Mucosa of rectum (tissue), 2 donors: ENCODE results near the gene ZNF655.
"Not testable (repeated sequence)": the region's sequence is repeated elsewhere in the genome, so short reads cannot be mapped to it uniquely, and the experiment has no call there.

Source experiments
- H3K27ac ChIP-seq, 2 donors: one replicate each; pipeline ENCODE4 v1.7.0; 2013; ENCODE audit warnings: inconsistent platforms in 2 of 2, low read depth in 2 of 2, low read length in 2 of 2
- H3K27me3 ChIP-seq, 2 donors: one replicate each; pipeline ENCODE4 v1.7.0; 2013; ENCODE audit warnings: low read length in 2 of 2; ENCODE audit not compliant: control insufficient read depth in 2 of 2, insufficient read depth in 2 of 2
- H3K36me3 ChIP-seq, 2 donors: one replicate each; pipeline ENCODE4 v1.7.0; 2013; ENCODE audit warnings: low read length in 2 of 2; ENCODE audit not compliant: control insufficient read depth in 2 of 2, insufficient read depth in 2 of 2
- H3K4me1 ChIP-seq, 2 donors: one replicate each; pipeline ENCODE4 v1.7.0; 2013; ENCODE audit warnings: low read length in 2 of 2, mild to moderate bottlenecking in 1 of 2; ENCODE audit not compliant: control insufficient read depth in 2 of 2, insufficient read depth in 2 of 2
- H3K4me3 ChIP-seq, 2 donors: one replicate each; pipeline ENCODE4 v1.7.0; 2013; ENCODE audit warnings: low read length in 2 of 2
- H3K9ac ChIP-seq, 2 donors: one replicate each; pipeline ENCODE4 v1.7.0; 2013; ENCODE audit warnings: low read length in 2 of 2, low read depth in 1 of 2, mild to moderate bottlenecking in 1 of 2
- H3K9me3 ChIP-seq, 2 donors: one replicate each; pipeline ENCODE4 v1.7.0; 2013; ENCODE audit warnings: low read length in 2 of 2; ENCODE audit not compliant: control insufficient read depth in 2 of 2
- donor health status: healthy.
- donor health status: Normal muscosa, but diverticular disease.

ZNF655 gene

GRCh38 chr7:99579281-99579955 is 21.0 kb downstream of the ZNF655 start:
- peaks cover 11 to 12% of the 10 kb centered on the region in 2 donors for H3K4me1 ChIP-seq
- H3K9ac ChIP-seq = peak overlapping the region in 1 of 2 donors; percentile 68
- peak overlapping the region in 1 of 2 donors; percentile 70 for H3K4me3 ChIP-seq
- no peak overlapping the region for H3K27ac ChIP-seq
- H3K27me3 ChIP-seq = no peaks in the 10 kb centered on the region
- H3K9me3 ChIP-seq = no peaks in the 10 kb centered on the region
- no peaks in the 10 kb centered on the region for H3K36me3 ChIP-seq

GRCh38 chr7:99579956-99580777 is 21.7 kb downstream of the ZNF655 start:
- no peaks in the 10 kb centered on the region for H3K36me3 ChIP-seq
- peak overlapping the region; percentile 70 to 78 for H3K4me3 ChIP-seq
- H3K9me3 ChIP-seq = no peaks in the 10 kb centered on the region
- no peak overlapping the region for H3K27ac ChIP-seq
- no peaks in the 10 kb centered on the region for H3K27me3 ChIP-seq
- peaks cover 11 to 12% of the 10 kb centered on the region in 2 donors for H3K4me1 ChIP-seq
- peak overlapping the region; percentile 68 to 70 for H3K9ac ChIP-seq

GRCh38 chr7:99580778-99581332 is 22.4 kb downstream of the ZNF655 start:
- H3K27ac ChIP-seq, H3K9me3 ChIP-seq, H3K27me3 ChIP-seq, H3K36me3 ChIP-seq: not testable (repeated sequence)
- peaks cover 11 to 12% of the 10 kb centered on the region in 2 donors for H3K4me1 ChIP-seq
- peak overlapping the region; percentile 68 to 70 for H3K9ac ChIP-seq
- peak overlapping the region; percentile 70 to 78 for H3K4me3 ChIP-seq

- Histone ChIP-seq H3K27ac (no peak overlapping the region), H3K27me3 (no peaks in the 10 kb centered on the region), H3K9ac (no peak overlapping the region), H3K4me3 (no peak overlapping the region), H3K4me1 (no peaks in the 10 kb centered on the region), H3K9me3 (no peaks in the 10 kb centered on the region), H3K36me3 (no peaks in the 10 kb centered on the region)
Observed at GRCh38 chr7:99588868-99589267, 30.4 kb downstream of the ZNF655 start.

GRCh38 chr7:99594948-99595745 is 36.7 kb downstream of the ZNF655 start:
- no peaks in the 10 kb centered on the region for H3K36me3 ChIP-seq

GRCh38 chr7:99596408-99596955 is 38.0 kb downstream of the ZNF655 start:
- Histone ChIP-seq H3K27me3 (no peaks in the 10 kb centered on the region), H3K27ac (no peak overlapping the region), H3K36me3 (no peaks in the 10 kb centered on the region), H3K4me1 (no peaks in the 10 kb centered on the region), H3K4me3 (no peak overlapping the region), H3K9ac (no peak overlapping the region), H3K9me3 (no peaks in the 10 kb centered on the region)

More at GRCh38 chr7:99594948-99595745, 36.7 kb downstream of the ZNF655 start:
- Histone ChIP-seq H3K9ac (no peak overlapping the region), H3K9me3 (no peaks in the 10 kb centered on the region), H3K27ac (no peak overlapping the region), H3K4me1 (no peaks in the 10 kb centered on the region), H3K4me3 (no peak overlapping the region), H3K27me3 (no peaks in the 10 kb centered on the region)

GRCh38 chr7:99597762-99598501 is 39.5 kb downstream of the ZNF655 start, which contains the start of gene TMEM225B:
Gene TMEM225B (plus strand): TSS chr7:99598267. CDS start chr7:99604389, 6,122 bp downstream.
- H3K9ac ChIP-seq = no peak within 1 kb of the TSS
- no peaks in the 10 kb centered on the region for H3K36me3 ChIP-seq
- H3K27ac ChIP-seq = no peak within 1 kb of the TSS
- H3K4me1 ChIP-seq = no peaks in the 10 kb centered on the region
- H3K9me3 ChIP-seq = no peaks in the 10 kb centered on the region
- H3K27me3 ChIP-seq = no peaks in the 10 kb centered on the region
- H3K4me3 ChIP-seq = no peak within 1 kb of the TSS

- Histone ChIP-seq H3K9ac (no peak overlapping the region), H3K4me1 (no peaks in the 10 kb centered on the region), H3K4me3 (no peak overlapping the region), H3K9me3 (no peaks in the 10 kb centered on the region), H3K36me3 (no peaks in the 10 kb centered on the region), H3K27me3 (no peaks in the 10 kb centered on the region), H3K27ac (no peak overlapping the region)
Observed at GRCh38 chr7:99599836-99600235, 41.4 kb downstream of the ZNF655 start.

- H3K36me3 ChIP-seq = no peaks in the 10 kb centered on the region
- no peak overlapping the region for H3K27ac ChIP-seq
- H3K27me3 ChIP-seq = no peaks in the 10 kb centered on the region
- H3K9ac ChIP-seq = no peak overlapping the region
- no peaks in the 10 kb centered on the region for H3K9me3 ChIP-seq
- H3K4me1 ChIP-seq = no peaks in the 10 kb centered on the region
- H3K4me3 ChIP-seq = no peak overlapping the region
Observed at GRCh38 chr7:99601656-99602310, 43.3 kb downstream of the ZNF655 start.
